K562 (cell line): ENCODE data around the gene CHGA. TPM values are rescaled to one million over a fixed set of nuclear protein-coding genes. Genes with fewer than 3 reads are reported as not detected.

Experiments used
- ATAC-seq: fragments of 200-7000 bp; cut with Tn5 transposase; 3 replicates; pipeline ENCODE4 v1.9.1; 2020; ENCODE audit warnings: moderate library complexity
- BruUV-seq: library from RNA; stranded (reverse); fragments of 400-500 nt; replicated peaks from 2 replicates; lab custom pipeline; 2021; lab: Mats Ljungman, UMichigan
- CTCF ChIA-PET: fragments of 300-600 bp; formaldehyde crosslinking; extraction: SDS; loops from one replicate; lab custom pipeline; 2021; ENCODE audit warnings: low intra/inter-chr PET ratio; lab: Yijun Ruan, JAX
- POLR2A ChIA-PET: fragments of 300-600, 350-650 bp; sonication (Branson Sonifier 250); formaldehyde crosslinking; extraction: SDS; loops from one replicate; lab custom pipeline; 2021; ENCODE audit warnings: antibody characterized with exemption, inconsistent platforms; lab: Yijun Ruan, JAX
- DNase-seq, 4 experiments: peaks; one replicate each; pipeline versions ENCODE4 v3.0.0 to v3.0.0-alpha.2; 2011 to 2018; ENCODE audit warnings: low spot score in 3 of 4, mixed read lengths in 3 of 4; ENCODE audit errors: extremely low read depth in 1 of 4
- FAIRE-seq: peaks from 2 replicates; lab custom pipeline; 2011; peaks lifted over from hg19 to GRCh38; lab: Jason Lieb, UNC
- H2AFZ ChIP-seq: 2 replicates; pipeline ENCODE4 v1.6.0; 2011; ENCODE audit warnings: low read depth, low read length, control low read depth, inconsistent platforms
- H3K27ac ChIP-seq: fragments of 200-600 bp; 3 replicates; pipeline ENCODE4 v1.8.0; 2011; ENCODE audit warnings: low read depth, mild to moderate bottlenecking, control low read depth, inconsistent platforms, low read length, moderate library complexity, mixed read lengths; ENCODE audit errors: extremely low read depth
- H3K27me3 ChIP-seq, 2 experiments: fragments of 300-600 bp in 1 of 2; 2 replicates in 1 of 2; 3 replicates in 1 of 2; pipeline versions ENCODE4 v1.6.0 to v1.8.0; 2011; ENCODE audit warnings: inconsistent platforms in 2 of 2, low read length in 2 of 2, mild to moderate bottlenecking in 1 of 2, mixed read lengths in 1 of 2, moderate library complexity in 1 of 2; ENCODE audit not compliant: control insufficient read depth in 2 of 2, insufficient read depth in 2 of 2
- H3K36me3 ChIP-seq: fragments of 300-600 bp; 3 replicates; pipeline ENCODE4 v1.8.0; 2011; ENCODE audit warnings: mild to moderate bottlenecking, low read length, inconsistent platforms; ENCODE audit not compliant: control insufficient read depth, insufficient read depth
- H3K4me1 ChIP-seq, 2 experiments: fragments of 200-600 bp in 1 of 2; replicated peaks in 1 of 2; 2 replicates in 1 of 2; 3 replicates in 1 of 2; pipeline versions ENCODE4 v1.5.1 to v1.8.0; 2011; ENCODE audit warnings: inconsistent platforms in 2 of 2, low read length in 2 of 2, mild to moderate bottlenecking in 1 of 2, mixed read lengths in 1 of 2, moderate library complexity in 1 of 2; ENCODE audit not compliant: control insufficient read depth in 2 of 2, insufficient read depth in 2 of 2
- H3K4me2 ChIP-seq: 2 replicates; pipeline ENCODE4 v1.6.1; 2011; ENCODE audit warnings: low read length, control low read depth, inconsistent platforms, mixed read lengths; ENCODE audit not compliant: insufficient read depth
- H3K4me3 ChIP-seq: fragments of 200-600 bp; sonication (generic), shearing (Covaris generic); 2 replicates; pipeline ENCODE4 v1.5.1; 2016; ENCODE audit warnings: control low read depth, inconsistent platforms
- H3K79me2 ChIP-seq: fragments of 200-600 bp; 3 replicates; pipeline ENCODE4 v1.8.0; 2011; ENCODE audit warnings: low read length, inconsistent platforms; ENCODE audit not compliant: control insufficient read depth, insufficient read depth
- H3K9ac ChIP-seq, 2 experiments: 2 replicates each; pipeline versions ENCODE4 v1.6.0 to v1.6.1; 2011; ENCODE audit warnings: low read depth in 2 of 2, low read length in 2 of 2, control low read depth in 1 of 2, inconsistent platforms in 1 of 2, mild to moderate bottlenecking in 1 of 2, mixed read lengths in 1 of 2; ENCODE audit not compliant: insufficient read depth in 1 of 2
- H3K9me1 ChIP-seq: one replicate; pipeline ENCODE4 v1.6.0; 2011; ENCODE audit warnings: inconsistent platforms, mild to moderate bottlenecking, low read length, moderate library complexity; ENCODE audit not compliant: control insufficient read depth, insufficient read depth
- H3K9me3 ChIP-seq: replicated peaks from 2 replicates; pipeline ENCODE4 v1.5.1; 2011; ENCODE audit warnings: low read depth, low read length, inconsistent platforms; ENCODE audit not compliant: control insufficient read depth, insufficient read depth
- H4K20me1 ChIP-seq: replicated peaks from 2 replicates; pipeline ENCODE4 v1.6.1; 2011; ENCODE audit warnings: low read length, inconsistent platforms, mixed read lengths; ENCODE audit not compliant: control insufficient read depth, insufficient read depth
- ARID1B ChIP-seq: fragments of 450-650 bp; IDR thresholded peaks from 2 replicates; pipeline ENCODE4 v1.6.1; 2016; ENCODE audit warnings: antibody characterized with exemption, mild to moderate bottlenecking, inconsistent platforms
- ATF1 ChIP-seq, 2 experiments: fragments of 450-650 bp in 1 of 2; IDR thresholded peaks; 2 replicates each; pipeline ENCODE4 v1.6.1; 2016; ENCODE audit warnings: missing compliant biosample characterization in 1 of 2, missing genetic modification characterization in 1 of 2
- BHLHE40 ChIP-seq: IDR thresholded peaks from 2 replicates; pipeline ENCODE4 v1.6.1; 2011; ENCODE audit warnings: low read length, improper control_type of control experiment
- BRD4 ChIP-seq: fragments of 200-600 bp; sonication (generic); IDR thresholded peaks from 2 replicates; pipeline ENCODE4 v1.6.1; 2017; ENCODE audit warnings: inconsistent platforms
- CAMTA2 ChIP-seq: fragments of 250-450 bp; sonication (Bioruptor Pico); conservative IDR thresholded peaks from 2 replicates; pipeline ENCODE4 v1.5.1; 2022
- CBX1 ChIP-seq: sonication (generic); IDR thresholded peaks from 2 replicates; pipeline ENCODE4 v1.6.1; 2016; ENCODE audit warnings: antibody characterized with exemption, low read depth, mild to moderate bottlenecking
- CREBBP ChIP-seq: IDR thresholded peaks from one replicate; pipeline ENCODE4 v1.6.1; 2012; ENCODE audit warnings: low read depth, mild to moderate bottlenecking, control low read depth, inconsistent platforms, low read length
- HSF4 ChIP-seq: fragments of 250-450 bp; sonication (Bioruptor Pico); IDR thresholded peaks from 2 replicates; pipeline ENCODE4 v2.1.2; 2022; ENCODE audit warnings: mild to moderate bottlenecking, moderate library complexity, borderline replicate concordance
- KLF6 ChIP-seq: fragments of 250-450 bp; sonication (Bioruptor Pico); IDR thresholded peaks from 2 replicates; pipeline ENCODE4 v1.4.0; 2020; ENCODE audit warnings: mild to moderate bottlenecking, moderate library complexity, borderline replicate concordance
- MCM7 ChIP-seq, 2 experiments: fragments of 450-650 bp; IDR thresholded peaks; 2 replicates each; pipeline ENCODE4 v1.6.1; 2016 to 2018
- RB1 ChIP-seq: fragments of 450-650 bp; IDR thresholded peaks from 2 replicates; pipeline ENCODE4 v1.6.1; 2017; ENCODE audit warnings: low read depth, mild to moderate bottlenecking
- TEAD1 ChIP-seq, 2 experiments: fragments of 450-650 bp in 1 of 2; sonication (generic) in 1 of 2; formaldehyde crosslinking; IDR thresholded peaks; 2 replicates each; pipeline versions ENCODE4 v1.4.0 to v1.8.0; 2020 to 2022; ENCODE audit warnings: mild to moderate bottlenecking in 2 of 2, missing genetic modification reagents in 1 of 2
- ZBTB2 ChIP-seq: fragments of 450-650 bp; IDR thresholded peaks from 2 replicates; pipeline ENCODE4 v1.6.1; 2016; ENCODE audit warnings: antibody characterized with exemption
- ZNF253 ChIP-seq: fragments of 250-450 bp; sonication (Bioruptor Pico); conservative IDR thresholded peaks from 2 replicates; pipeline ENCODE4 v1.6.1; 2021; ENCODE audit warnings: mild to moderate bottlenecking
- ZNF444 ChIP-seq: fragments of 250-450 bp; sonication (Bioruptor Pico); IDR thresholded peaks from 2 replicates; pipeline ENCODE4 v1.4.0; 2020; ENCODE audit warnings: mild to moderate bottlenecking, moderate library complexity
- WGBS: fragments of 100-300 bp; shearing (Covaris generic); methylation state at CpG from one replicate; pipeline ENCODE4 v1.1.6; 2016; ENCODE audit warnings: low coverage, mixed read lengths; ENCODE audit not compliant: insufficient coverage; ENCODE audit errors: missing lambda C conversion rate; 5-methylcytosine and 5-hydroxymethylcytosine counted together
- in situ Hi-C: fragments of 300-500 bp; cut with MboI; formaldehyde crosslinking; loops from 4 replicates; pipeline ENCODE4 v1.15.0; 2018; ENCODE audit warnings: inconsistent platforms, mixed read lengths
- intact Hi-C: fragments of 100-400 bp; cut with micrococcal nuclease; formaldehyde crosslinking; loops from 2 replicates; pipeline ENCODE4 v1.14.2; 2022
- polyA plus RNA-seq, 8 experiments: library from polyadenylated mRNA; depleted of rRNA in 4 of 8; stranded (reverse) in 5 of 8; unstranded in 3 of 8; fragments of >200 nt; fragmentation: Nextera tagmentation in 2 of 8; fragmentation: Illumina TruSeq in 1 of 8; extraction: Ambion mirVana in 2 of 8; extraction: Trizol in 1 of 8; gene quantifications; 2 replicates each; pipeline versions ENCODE4 v1.2.1 to v1.2.3, GENCODE V29; 2011 to 2014; ENCODE audit warnings: inconsistent platforms in 1 of 8, missing spikeins in 1 of 8
- total RNA-seq, 7 experiments: library from RNA; depleted of rRNA in 6 of 7; stranded (reverse); fragments of >200 nt in 6 of 7; fragmentation: Illumina TruSeq in 2 of 7; extraction: Trizol in 2 of 7; gene quantifications; 2 replicates each; pipeline versions ENCODE4 v1.2.1 to v1.2.3, GENCODE V29; 2011 to 2021; ENCODE audit warnings: low replicate concordance in 1 of 7
- TF ChIP-seq, protein P1 (sequence below): fragments of 250-450 bp; sonication (Bioruptor Pico); IDR thresholded peaks from 2 replicates; pipeline ENCODE4 v1.5.0; 2021
- TF ChIP-seq, protein P2 (sequence below): fragments of 250-450 bp; sonication (Bioruptor Pico); IDR thresholded peaks from 2 replicates; pipeline ENCODE4 v1.4.0; 2020; ENCODE audit warnings: mild to moderate bottlenecking, moderate library complexity

The CHGA gene
- total and polyA plus RNA-seq, 9 of the 15 experiments (the other 6 are each of a cell fraction or from before 2014, with no cell fraction given): not detected

DNA sequence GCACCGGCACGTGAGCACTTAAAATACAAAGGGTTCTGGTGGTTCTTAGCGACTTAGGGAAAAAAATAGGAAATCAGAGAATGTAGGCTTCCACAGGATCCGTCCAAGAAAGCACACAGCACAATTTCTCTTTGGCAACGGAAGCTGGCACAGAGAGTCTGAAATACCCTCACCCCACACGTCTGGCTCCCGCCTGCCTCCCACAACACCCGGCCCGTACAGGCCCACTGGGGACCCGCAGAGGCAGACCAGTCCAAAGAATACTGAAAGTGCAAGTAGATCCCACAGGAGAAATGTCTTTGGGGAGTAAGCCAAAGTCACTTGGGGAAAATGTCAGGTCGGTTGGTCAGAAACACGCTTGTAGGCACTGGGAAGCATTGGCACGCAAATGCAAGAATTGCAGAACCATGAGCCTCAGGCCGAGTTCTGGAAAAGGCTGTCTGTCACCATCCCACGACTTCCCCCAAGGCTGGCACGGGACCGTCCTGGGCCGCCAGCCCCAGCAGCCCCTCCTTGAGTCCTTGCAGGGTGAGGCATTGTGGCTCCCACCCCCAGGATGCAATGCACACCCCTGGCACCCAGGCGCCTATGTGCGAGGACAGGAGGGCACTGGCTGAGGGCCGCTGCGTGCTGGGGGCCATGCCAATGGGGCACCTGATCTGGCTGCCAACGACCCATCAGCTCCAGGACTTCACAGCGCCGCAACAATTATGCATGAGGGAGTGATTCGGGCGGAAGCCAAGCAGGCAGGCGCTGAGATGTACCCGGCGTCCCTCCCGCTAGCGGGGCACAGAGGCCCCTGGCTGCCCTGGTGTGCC lies 29.7 kb downstream of the CHGA start:
- FAIRE-seq (no peak), DNase-seq (no peak), ATAC-seq (no peak)
- 82% methylated on average over 22 of the region's 32 CpGs for WGBS
- ChIA-PET CTCF (interaction anchor here (0.7 to 2.4 kb wide), 4 partner anchors 115 to 266 kb away, joined by 3 to 18 read pairs (median 4); no protein-coding TSS in a partner anchor), POLR2A (no interaction called here)
- no peak overlapping the region for H3K4me2 ChIP-seq
- no peak overlapping the region for H3K27ac ChIP-seq
- BruUV-seq: no TSS peak
- no peak overlapping the region for H3K4me3 ChIP-seq
- in situ Hi-C loops: loop anchor here (10.0 kb wide), 1 partner anchor 192 kb away; no protein-coding TSS in a partner anchor
- intact Hi-C loops: loop anchor here (1.0 kb wide), 2 partner anchors 161 to 187 kb away; no protein-coding TSS in a partner anchor
- peaks cover 10% of the 10 kb centered on the region; the same call in 1 of the 3 replicates for H3K36me3 ChIP-seq
- no peaks in the 10 kb centered on the region for H3K9me3 ChIP-seq
- 0 out of 2 replicates have a peak, but pooled peaks cover 5% of the 10 kb centered on the region for H4K20me1 ChIP-seq
- H3K79me2 ChIP-seq: no peaks in the 10 kb centered on the region
- H3K9ac ChIP-seq: no peak overlapping the region
- no peak overlapping the region for H2AFZ ChIP-seq
- TF ChIP-seq ATF1 (CRISPR knock-in tag; IDR thresholded peaks at IDR 0.05) (no peak), ATF1 (tag; IDR thresholded peaks at IDR 0.05) (no peak), RB1 (no peak), TEAD1 (CRISPR knock-in tag; IDR thresholded peaks at IDR 0.05) (no peak), CAMTA2 (CRISPR knock-in tag) (no peak), ZNF253 (CRISPR knock-in tag) (no peak), KLF6 (CRISPR knock-in tag) (no peak), HSF4 (CRISPR knock-in tag) (no peak), CBX1 (no peak), BHLHE40 (no peak), ARID1B (no peak), ZNF444 (CRISPR knock-in tag) (no peak), MCM7 (IDR thresholded peaks at IDR 0.05) (no peak), ZBTB2 (no peak), CREBBP (no peak), BRD4 (no peak)
- TF ChIP-seq, protein P1, sequence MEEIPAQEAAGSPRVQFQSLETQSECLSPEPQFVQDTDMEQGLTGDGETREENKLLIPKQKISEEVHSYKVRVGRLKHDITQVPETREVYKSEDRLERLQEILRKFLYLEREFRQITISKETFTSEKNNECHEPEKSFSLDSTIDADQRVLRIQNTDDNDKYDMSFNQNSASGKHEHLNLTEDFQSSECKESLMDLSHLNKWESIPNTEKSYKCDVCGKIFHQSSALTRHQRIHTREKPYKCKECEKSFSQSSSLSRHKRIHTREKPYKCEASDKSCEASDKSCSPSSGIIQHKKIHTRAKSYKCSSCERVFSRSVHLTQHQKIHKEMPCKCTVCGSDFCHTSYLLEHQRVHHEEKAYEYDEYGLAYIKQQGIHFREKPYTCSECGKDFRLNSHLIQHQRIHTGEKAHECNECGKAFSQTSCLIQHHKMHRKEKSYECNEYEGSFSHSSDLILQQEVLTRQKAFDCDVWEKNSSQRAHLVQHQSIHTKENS: no peak
- TF ChIP-seq, protein P2, sequence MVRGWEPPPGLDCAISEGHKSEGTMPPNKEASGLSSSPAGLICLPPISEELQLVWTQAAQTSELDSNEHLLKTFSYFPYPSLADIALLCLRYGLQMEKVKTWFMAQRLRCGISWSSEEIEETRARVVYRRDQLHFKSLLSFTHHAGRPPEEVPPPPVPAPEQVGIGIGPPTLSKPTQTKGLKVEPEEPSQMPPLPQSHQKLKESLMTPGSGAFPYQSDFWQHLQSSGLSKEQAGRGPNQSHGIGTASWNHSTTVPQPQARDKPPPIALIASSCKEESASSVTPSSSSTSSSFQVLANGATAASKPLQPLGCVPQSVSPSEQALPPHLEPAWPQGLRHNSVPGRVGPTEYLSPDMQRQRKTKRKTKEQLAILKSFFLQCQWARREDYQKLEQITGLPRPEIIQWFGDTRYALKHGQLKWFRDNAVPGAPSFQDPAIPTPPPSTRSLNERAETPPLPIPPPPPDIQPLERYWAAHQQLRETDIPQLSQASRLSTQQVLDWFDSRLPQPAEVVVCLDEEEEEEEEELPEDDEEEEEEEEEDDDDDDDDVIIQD (CRISPR knock-in tag): no peak
- H3K27me3 ChIP-seq: no peaks in the 10 kb centered on the region
- peaks cover 0 to 5% of the 10 kb centered on the region in 2 experiments; a peak in 2 of 5 replicates for H3K4me1 ChIP-seq
- no peaks in the 10 kb centered on the region for H3K9me1 ChIP-seq
